Cardiac fibroblast (primary cell): ENCODE results near the gene ZFP36L1.
A peak's percentile ranks its signal among the peaks of the same experiment; 100 is the strongest.

ENCODE experiments used
- DNase-seq, 2 donors: peaks; one replicate each; pipeline versions ENCODE4 v3.0.0 to v3.0.0-alpha.2; 2010; ENCODE audit warnings: low read depth in 2 of 2
- H3K4me3 ChIP-seq, 2 donors: replicated peaks in 1 of 2; 1 replicate in 1 of 2; 2 replicates in 1 of 2; pipeline ENCODE4 v1.5.1; 2011; ENCODE audit warnings: low read depth in 2 of 2, low read length in 2 of 2, mild to moderate bottlenecking in 2 of 2, moderate library complexity in 1 of 2
- TF ChIP-seq, protein P1 (sequence below): IDR thresholded peaks from one replicate; pipeline ENCODE4 v1.5.1; 2011; ENCODE audit warnings: low read depth, mild to moderate bottlenecking, low read length, inconsistent platforms

The ZFP36L1 gene

DNA sequence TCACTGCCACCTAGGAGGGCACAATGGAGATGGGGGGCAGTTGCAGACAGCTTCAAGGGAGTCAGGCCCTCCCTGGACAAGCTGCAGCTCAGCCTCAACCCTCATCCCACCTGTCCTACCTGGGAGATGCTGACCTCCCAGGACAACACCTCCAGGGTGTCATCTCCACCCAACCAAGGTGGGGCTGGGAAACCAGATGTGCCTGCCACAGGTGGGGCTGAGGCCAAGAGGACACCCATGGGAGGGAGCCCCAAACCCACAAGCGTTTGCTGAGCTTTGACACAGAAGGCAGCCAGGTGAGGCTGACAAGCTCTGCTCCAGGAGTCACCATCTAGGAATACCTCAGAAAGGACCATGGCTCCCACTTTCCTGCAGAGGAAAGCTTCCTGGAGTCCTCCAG, 31.5 kb downstream of the ZFP36L1 start:
- no peak for DNase-seq
- TF ChIP-seq, protein P1, sequence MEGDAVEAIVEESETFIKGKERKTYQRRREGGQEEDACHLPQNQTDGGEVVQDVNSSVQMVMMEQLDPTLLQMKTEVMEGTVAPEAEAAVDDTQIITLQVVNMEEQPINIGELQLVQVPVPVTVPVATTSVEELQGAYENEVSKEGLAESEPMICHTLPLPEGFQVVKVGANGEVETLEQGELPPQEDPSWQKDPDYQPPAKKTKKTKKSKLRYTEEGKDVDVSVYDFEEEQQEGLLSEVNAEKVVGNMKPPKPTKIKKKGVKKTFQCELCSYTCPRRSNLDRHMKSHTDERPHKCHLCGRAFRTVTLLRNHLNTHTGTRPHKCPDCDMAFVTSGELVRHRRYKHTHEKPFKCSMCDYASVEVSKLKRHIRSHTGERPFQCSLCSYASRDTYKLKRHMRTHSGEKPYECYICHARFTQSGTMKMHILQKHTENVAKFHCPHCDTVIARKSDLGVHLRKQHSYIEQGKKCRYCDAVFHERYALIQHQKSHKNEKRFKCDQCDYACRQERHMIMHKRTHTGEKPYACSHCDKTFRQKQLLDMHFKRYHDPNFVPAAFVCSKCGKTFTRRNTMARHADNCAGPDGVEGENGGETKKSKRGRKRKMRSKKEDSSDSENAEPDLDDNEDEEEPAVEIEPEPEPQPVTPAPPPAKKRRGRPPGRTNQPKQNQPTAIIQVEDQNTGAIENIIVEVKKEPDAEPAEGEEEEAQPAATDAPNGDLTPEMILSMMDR: no peak
- H3K4me3 ChIP-seq: no peak overlapping the region

DNA sequence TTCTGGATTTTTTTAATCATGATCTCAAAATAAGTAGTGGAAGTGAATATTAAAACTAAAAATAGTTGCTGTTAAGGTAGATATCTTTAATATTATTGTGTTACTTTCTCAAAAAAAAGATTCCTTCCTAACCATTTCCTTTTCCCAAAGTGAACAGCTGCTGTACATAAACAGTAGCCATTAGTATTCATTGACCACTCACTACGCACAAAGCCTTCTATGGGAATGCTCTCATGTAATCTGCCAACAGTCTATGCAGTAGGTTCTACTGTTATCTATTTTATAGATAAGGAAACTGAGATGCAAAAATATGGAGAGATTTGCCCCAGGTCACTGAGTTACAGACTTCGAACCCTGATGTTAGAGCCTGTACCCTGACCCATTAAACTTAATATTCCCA, 32.1 kb downstream of the ZFP36L1 start:
- no peak for DNase-seq
- no peak overlapping the region for H3K4me3 ChIP-seq
- TF ChIP-seq, protein P1: no peak

DNA sequence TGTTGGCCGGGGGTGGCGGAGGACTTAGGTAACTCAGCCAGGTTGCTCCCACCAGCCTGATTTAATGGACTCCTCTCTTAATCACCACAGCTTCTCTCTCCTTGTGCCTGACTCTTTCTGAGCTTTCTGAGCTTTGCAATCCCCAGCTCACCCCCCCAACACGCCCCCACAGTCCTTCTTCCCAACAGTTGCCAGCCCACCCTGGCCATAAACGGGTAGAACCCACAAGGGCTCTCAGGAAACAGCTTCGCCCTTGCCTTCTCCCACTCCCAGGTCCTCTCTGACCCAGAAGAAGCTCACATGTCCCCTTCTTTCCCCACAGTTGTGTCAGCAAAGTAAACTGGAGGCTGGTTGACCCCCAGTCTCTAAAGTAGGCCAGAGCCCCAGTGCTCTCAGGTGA, 32.9 kb downstream of the ZFP36L1 start:
- H3K4me3 ChIP-seq: no peak overlapping the region
- no peak for DNase-seq
- TF ChIP-seq, protein P1: no peak

DNA sequence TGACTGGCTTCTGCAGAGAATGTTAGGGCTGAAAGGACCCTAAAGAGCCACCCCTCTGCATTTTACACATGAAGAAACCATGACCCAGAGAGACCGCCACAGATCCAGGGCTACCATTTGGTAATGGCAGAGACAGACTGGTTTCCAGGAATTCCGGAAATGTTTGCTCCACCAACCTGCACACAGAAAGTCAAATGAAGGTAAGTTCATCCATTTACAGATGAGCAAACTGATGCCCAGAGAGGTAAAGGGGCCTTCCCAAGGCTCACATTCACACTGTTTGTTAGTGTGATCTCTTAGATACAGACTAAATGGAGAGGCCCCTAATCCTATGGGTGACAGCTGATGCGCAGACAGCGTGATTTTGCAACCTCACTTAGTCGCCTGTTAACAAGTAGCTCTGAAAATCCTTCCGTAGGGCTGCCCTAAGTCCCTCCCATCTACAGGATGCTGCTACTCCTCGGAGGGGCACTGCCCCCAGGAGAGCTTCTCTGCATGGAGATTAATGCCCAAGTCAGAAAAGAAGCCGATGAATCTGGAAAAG, 33.8 kb downstream of the ZFP36L1 start:
- DNase-seq: no peak
- H3K4me3 ChIP-seq: no peak overlapping the region
- TF ChIP-seq, protein P1: no peak

DNA sequence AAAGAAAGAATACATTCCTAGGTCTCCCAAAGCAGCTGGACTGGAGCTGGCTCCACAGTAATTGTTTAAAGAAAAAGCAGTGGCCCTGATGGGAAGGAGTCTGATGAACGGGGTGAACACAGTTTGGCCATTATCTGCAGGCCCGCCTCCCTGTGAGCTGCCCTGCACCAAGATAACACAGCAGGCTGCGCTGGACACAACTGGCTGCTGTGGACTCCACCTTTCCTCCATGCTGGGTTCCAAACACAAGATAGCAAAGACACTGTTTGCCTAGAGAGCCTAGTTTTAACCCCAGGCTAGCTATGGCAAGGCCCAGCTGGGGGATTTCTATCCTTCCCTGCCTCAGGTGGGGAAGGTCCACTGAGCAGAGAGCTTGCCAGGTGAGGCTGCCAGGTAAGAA, 34.6 kb downstream of the ZFP36L1 start:
- no peak for DNase-seq
- TF ChIP-seq, protein P1: no peak
- H3K4me3 ChIP-seq: no peak overlapping the region

DNA sequence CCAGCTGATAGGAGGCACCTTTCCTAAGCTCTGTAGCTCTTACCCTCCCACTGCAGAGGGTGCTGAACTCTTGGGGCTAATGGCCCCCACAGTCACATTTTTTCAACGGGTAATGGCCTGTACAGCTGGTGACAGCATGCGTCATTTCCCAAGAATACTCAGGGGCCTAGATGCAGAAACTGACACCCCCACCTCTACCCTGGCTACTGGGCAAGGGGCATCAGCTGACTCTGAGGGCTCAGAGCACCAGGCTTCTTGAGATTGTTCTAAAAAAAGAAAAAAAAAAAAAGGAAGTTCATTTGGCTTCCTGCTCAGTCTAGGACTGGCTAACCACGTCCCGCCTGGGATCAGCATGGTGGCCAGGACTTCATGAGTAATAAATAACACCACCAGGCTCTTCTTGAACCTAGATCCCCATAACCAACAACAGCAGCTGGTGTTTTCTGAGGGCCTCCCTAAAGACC, 35.2 kb downstream of the ZFP36L1 start:
- no peak overlapping the region for H3K4me3 ChIP-seq
- DNase-seq: peak; percentile 19 to 35
- TF ChIP-seq, protein P1: no peak

DNA sequence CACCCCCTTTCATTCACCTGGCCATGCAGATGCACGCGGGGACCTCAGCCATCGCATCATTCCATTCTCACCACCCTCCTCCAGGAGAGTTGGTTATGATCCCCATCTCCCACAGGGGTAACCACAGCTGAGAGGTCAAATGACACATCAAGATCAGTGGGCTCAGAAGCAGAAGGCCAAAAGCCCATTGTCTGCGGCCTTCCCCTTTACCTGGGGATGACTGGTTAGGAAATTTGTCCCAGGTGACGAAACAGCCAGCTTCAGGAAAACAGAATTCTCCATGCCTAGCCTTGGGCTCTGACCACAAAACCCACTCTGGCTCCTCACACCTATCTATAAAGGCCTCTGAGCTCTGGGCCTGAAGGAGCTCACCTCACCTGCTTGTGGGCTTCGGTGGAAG, 36.1 kb downstream of the ZFP36L1 start:
- no peak for DNase-seq
- TF ChIP-seq, protein P1: no peak
- H3K4me3 ChIP-seq: no peak overlapping the region
